Muscle layer of duodenum (tissue), 2 donors: ENCODE data around the gene KCNN3.

ENCODE experiments used
- H3K27ac ChIP-seq: one replicate; pipeline ENCODE4 v1.7.0; 2013; ENCODE audit warnings: mild to moderate bottlenecking, low read length
- H3K27me3 ChIP-seq: one replicate; pipeline ENCODE4 v1.7.0; 2013; ENCODE audit warnings: low read depth, mild to moderate bottlenecking, control low read depth, low read length
- H3K36me3 ChIP-seq, 2 donors: one replicate each; pipeline ENCODE4 v1.7.0; 2013; ENCODE audit warnings: low read length in 2 of 2, control low read depth in 1 of 2, mild to moderate bottlenecking in 1 of 2; ENCODE audit not compliant: insufficient read depth in 2 of 2, control insufficient read depth in 1 of 2
- H3K4me1 ChIP-seq, 2 donors: one replicate each; pipeline ENCODE4 v1.7.0; 2013; ENCODE audit warnings: low read length in 2 of 2, mild to moderate bottlenecking in 2 of 2, control low read depth in 1 of 2, moderate library complexity in 1 of 2; ENCODE audit not compliant: insufficient read depth in 2 of 2, control insufficient read depth in 1 of 2
- H3K4me3 ChIP-seq, 2 donors: one replicate each; pipeline ENCODE4 v1.7.0; 2013; ENCODE audit warnings: low read length in 2 of 2, low read depth in 1 of 2, mild to moderate bottlenecking in 1 of 2
- H3K9me3 ChIP-seq, 2 donors: one replicate each; pipeline ENCODE4 v1.7.0; 2013; ENCODE audit warnings: low read length in 2 of 2, control low read depth in 1 of 2, mild to moderate bottlenecking in 1 of 2; ENCODE audit not compliant: control insufficient read depth in 1 of 2
- donor health status: healthy.

The KCNN3 gene

DNA sequence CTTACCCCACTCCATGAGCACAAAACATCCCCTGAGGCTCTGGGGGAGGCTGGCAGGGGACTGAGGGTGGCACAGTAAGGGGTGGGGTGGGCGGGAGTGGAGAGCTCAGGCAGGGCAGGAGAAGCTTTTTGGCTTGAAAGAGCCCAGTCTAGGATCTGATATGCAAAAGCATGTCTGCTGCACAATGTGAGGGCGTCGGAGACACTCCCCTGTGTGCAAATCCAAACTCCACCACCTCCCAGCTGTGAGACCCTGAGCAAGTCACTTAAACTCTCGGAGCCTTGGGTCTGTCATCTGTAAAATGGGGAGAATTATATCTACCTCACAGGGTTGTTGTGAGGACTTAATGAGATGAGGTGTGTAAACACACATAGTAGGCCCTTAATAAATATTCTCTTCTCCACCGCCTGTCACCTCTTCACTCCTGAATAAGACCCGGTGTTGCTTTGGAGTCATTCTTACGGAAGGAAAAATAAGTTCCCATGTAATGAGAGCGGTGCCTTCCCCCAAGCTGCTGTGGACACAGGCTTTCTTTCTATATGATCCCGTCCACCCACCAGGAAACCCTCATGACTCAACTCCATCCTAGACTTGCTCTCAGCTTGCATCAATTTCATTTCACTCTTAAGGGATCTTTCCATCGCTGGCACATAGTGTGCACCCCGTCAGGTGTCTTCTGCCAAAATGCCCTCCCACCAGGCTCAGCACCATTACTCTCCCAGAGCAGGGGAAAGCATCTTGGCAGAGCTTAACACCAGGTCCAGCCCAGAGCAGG, 12.5 kb downstream of the KCNN3 start:
- H3K27me3 ChIP-seq, result no peaks in the 10 kb centered on the region
- no peaks in the 10 kb centered on the region for H3K4me1 ChIP-seq
- H3K36me3 ChIP-seq, result no peaks in the 10 kb centered on the region
- no peak overlapping the region for H3K4me3 ChIP-seq
- no peak overlapping the region for H3K27ac ChIP-seq
- H3K9me3 ChIP-seq, result no peaks in the 10 kb centered on the region

- H3K4me1 ChIP-seq, result peaks cover 0 to under 1% of the 10 kb centered on the region in 2 donors
- no peaks in the 10 kb centered on the region for H3K27me3 ChIP-seq
- H3K36me3 ChIP-seq, result no peaks in the 10 kb centered on the region
- H3K9me3 ChIP-seq, result no peaks in the 10 kb centered on the region
- H3K4me3 ChIP-seq, result no peak overlapping the region
- H3K27ac ChIP-seq, result no peak overlapping the region
These were observed 13.1 kb downstream of the KCNN3 start for GRCh38 chr1:154857022-154857421.

DNA sequence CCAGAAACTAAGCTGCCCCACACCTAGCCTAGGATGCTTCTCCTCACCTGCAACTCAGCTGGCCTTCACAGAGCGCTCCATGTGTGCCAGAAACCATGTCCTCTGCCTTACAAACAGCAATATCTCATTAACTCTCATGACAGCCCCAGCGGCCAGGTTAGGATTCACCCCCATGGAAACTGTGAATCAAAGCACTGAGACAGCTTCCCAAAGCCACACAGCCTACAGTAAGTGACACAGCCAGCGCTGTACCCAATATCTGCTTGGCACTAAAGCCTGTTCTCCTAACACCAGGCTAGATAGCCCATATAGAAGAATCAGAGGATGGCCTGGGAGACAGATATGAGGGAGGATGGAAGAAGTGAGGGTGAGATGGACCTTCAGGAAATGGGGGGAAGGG, 13.5 kb downstream of the KCNN3 start:
- Histone ChIP-seq H3K27me3 (no peaks in the 10 kb centered on the region), H3K4me1 (peaks cover 0 to 4% of the 10 kb centered on the region in 2 donors), H3K4me3 (no peak overlapping the region), H3K36me3 (no peaks in the 10 kb centered on the region), H3K27ac (no peak overlapping the region), H3K9me3 (no peaks in the 10 kb centered on the region)

DNA sequence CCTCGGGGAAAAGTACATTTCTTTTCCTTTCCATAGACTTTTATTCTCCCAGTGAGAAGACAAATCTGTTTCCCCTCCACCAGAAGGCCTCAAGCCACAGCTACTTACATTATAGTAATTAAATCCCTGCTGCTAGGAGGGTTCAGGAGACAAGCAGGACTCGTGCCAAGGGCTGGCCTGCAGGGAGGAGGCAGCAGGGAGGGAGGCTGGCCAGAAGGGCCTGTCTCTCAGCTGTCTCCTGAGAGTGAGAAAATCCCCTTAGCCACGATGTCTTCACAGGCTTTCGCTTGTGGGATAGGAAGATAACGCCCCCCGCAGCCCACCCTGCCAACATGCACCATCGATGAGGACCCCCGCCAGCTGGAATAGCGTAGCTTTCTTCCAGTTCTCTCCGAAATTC, 14.0 kb downstream of the KCNN3 start:
- H3K27me3 ChIP-seq, result no peaks in the 10 kb centered on the region
- H3K4me1 ChIP-seq, result peaks cover 0 to 4% of the 10 kb centered on the region in 2 donors
- no peaks in the 10 kb centered on the region for H3K9me3 ChIP-seq
- no peak overlapping the region for H3K4me3 ChIP-seq
- H3K27ac ChIP-seq, result no peak overlapping the region
- no peaks in the 10 kb centered on the region for H3K36me3 ChIP-seq

GRCh38 chr1:154855186-154855851, 14.8 kb downstream of the KCNN3 start:
- no peak overlapping the region for H3K4me3 ChIP-seq
- no peaks in the 10 kb centered on the region for H3K36me3 ChIP-seq
- H3K4me1 ChIP-seq, result peaks cover 0 to 4% of the 10 kb centered on the region in 2 donors
- H3K9me3 ChIP-seq, result no peaks in the 10 kb centered on the region
- H3K27me3 ChIP-seq, result no peaks in the 10 kb centered on the region
- no peak overlapping the region for H3K27ac ChIP-seq

DNA sequence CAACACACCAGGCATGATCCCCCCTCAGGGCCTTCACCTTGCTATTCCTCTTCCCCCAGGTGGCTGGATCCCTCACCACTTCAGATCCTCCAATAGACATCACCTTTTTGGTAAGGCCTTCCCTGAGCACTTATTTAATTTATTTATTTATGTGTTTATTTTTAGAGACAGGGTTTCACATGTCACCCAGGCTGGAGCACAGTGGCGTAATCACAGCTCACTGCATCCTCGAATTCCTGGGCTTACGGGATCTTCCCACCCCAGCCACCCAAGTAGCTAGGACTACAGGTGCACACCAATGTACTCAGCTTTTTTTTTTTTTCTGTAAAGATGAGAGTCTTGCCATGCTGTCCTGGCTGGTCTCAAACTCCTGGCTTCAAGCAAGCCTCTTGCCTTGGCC, 17.2 kb downstream of the KCNN3 start:
- H3K4me1 ChIP-seq, result peaks cover 4 to 18% of the 10 kb centered on the region in 2 donors
- no peak overlapping the region for H3K4me3 ChIP-seq
- no peaks in the 10 kb centered on the region for H3K36me3 ChIP-seq
- no peak overlapping the region for H3K27ac ChIP-seq
- H3K9me3 ChIP-seq, result no peaks in the 10 kb centered on the region
- H3K27me3 ChIP-seq, result no peaks in the 10 kb centered on the region

- Histone ChIP-seq H3K4me3 (no peak overlapping the region), H3K27me3 (no peaks in the 10 kb centered on the region), H3K27ac (no peak overlapping the region), H3K4me1 (peaks cover 6 to 31% of the 10 kb centered on the region in 2 donors), H3K9me3 (no peaks in the 10 kb centered on the region), H3K36me3 (no peaks in the 10 kb centered on the region)
These were observed 18.5 kb downstream of the KCNN3 start for GRCh38 chr1:154851392-154852177.

- H3K27me3 ChIP-seq, result no peaks in the 10 kb centered on the region
- H3K36me3 ChIP-seq, result no peaks in the 10 kb centered on the region
- no peak overlapping the region for H3K27ac ChIP-seq
- H3K4me1 ChIP-seq, result peaks cover 6 to 39% of the 10 kb centered on the region in 2 donors
- H3K9me3 ChIP-seq, result no peaks in the 10 kb centered on the region
- H3K4me3 ChIP-seq, result no peak overlapping the region
These were observed 20.4 kb downstream of the KCNN3 start for GRCh38 chr1:154849645-154850131.

DNA sequence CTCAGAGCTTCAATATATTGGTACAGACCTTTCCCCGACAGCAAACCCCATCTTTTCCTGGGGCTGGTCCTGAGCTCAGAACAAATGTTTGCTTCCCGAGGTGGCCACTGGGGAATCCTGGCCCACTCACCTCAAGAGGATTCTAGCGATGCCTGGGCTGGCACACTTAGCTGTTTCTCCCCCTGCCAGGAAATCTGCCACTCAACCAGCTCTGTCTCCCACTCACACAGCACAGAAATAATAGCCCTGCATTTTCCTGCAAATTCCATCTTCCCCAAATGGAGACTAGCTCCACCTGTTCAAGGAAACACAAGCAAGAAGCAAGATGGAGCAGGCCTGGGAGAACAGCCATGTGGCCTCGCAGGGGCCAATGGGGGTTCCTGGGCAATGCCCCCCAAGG, 21.1 kb downstream of the KCNN3 start:
- Histone ChIP-seq H3K4me3 (no peak overlapping the region), H3K4me1 (peaks cover 6 to 42% of the 10 kb centered on the region in 2 donors), H3K27me3 (no peaks in the 10 kb centered on the region)

DNA sequence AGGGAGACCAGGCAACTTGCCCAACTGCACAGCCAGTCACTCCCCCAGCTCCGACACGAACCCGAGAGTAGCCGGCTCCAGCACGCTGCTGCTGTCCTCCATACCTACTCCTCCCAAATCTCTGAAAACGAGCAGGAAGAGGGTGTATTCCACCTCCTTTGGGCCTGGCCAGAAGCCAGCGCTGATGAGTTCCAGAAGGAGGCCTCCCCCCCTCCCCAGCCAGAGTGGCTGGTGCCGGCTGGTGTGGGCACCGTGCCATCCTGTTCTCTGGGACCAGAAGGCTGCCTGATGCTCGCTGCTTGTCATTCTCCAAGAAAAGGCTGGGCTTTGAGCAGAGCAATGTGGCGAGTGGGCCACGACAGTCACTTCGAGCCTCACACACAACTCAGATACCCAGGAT, 22.2 kb downstream of the KCNN3 start:
- Histone ChIP-seq H3K27me3 (no peaks in the 10 kb centered on the region), H3K4me3 (no peak overlapping the region), H3K9me3 (no peaks in the 10 kb centered on the region), H3K4me1 (peaks cover 6 to 45% of the 10 kb centered on the region in 2 donors), H3K27ac (peak overlapping the region; percentile 1), H3K36me3 (no peaks in the 10 kb centered on the region)

More for the DNA sequence above, 21.1 kb downstream of the KCNN3 start:
- no peak overlapping the region for H3K27ac ChIP-seq
- no peaks in the 10 kb centered on the region for H3K9me3 ChIP-seq
- H3K36me3 ChIP-seq, result no peaks in the 10 kb centered on the region
